GM23338 (cell line): ENCODE measurements around the gene RC3H2. TPM values are rescaled to one million over a fixed set of nuclear protein-coding genes. Genes with fewer than 3 reads are reported as not detected.

Source experiments
- ATAC-seq: fragments of 200-7000 bp; cut with Tn5 transposase; 3 replicates; pipeline ENCODE4 v1.9.1; 2020
- DNase-seq: peaks from one replicate; pipeline ENCODE4 v3.0.0-alpha.2; 2015; ENCODE audit warnings: low spot score
- H2AFZ ChIP-seq: fragments of 200-600 bp; sonication (generic); 2 replicates; pipeline ENCODE4 v1.8.0; 2016; ENCODE audit warnings: antibody characterized with exemption, mild to moderate bottlenecking, moderate library complexity
- H3F3A ChIP-seq: fragments of 200-600 bp; sonication (generic); replicated peaks from 2 replicates; pipeline ENCODE4 v1.8.0; 2017; ENCODE audit warnings: antibody characterized with exemption, mixed run types, low read depth
- H3K27ac ChIP-seq: fragments of 200-600 bp; sonication (generic); 2 replicates; pipeline ENCODE4 v1.6.1; 2016; ENCODE audit warnings: low read depth
- H3K27me3 ChIP-seq: fragments of 200-600 bp; sonication (generic); 2 replicates; pipeline ENCODE4 v1.8.0; 2016; ENCODE audit warnings: mild to moderate bottlenecking, mixed run types, moderate library complexity; ENCODE audit not compliant: insufficient read depth
- H3K36me3 ChIP-seq: fragments of 200-600 bp; sonication (generic); 2 replicates; pipeline ENCODE4 v1.8.0; 2016; ENCODE audit warnings: mild to moderate bottlenecking; ENCODE audit not compliant: insufficient read depth
- H3K4me1 ChIP-seq: fragments of 200-600 bp; sonication (generic); 2 replicates; pipeline ENCODE4 v1.8.0; 2016; ENCODE audit warnings: mild to moderate bottlenecking, moderate library complexity; ENCODE audit not compliant: insufficient read depth
- H3K4me2 ChIP-seq: fragments of 200-600 bp; sonication (generic); 2 replicates; pipeline ENCODE4 v1.7.1; 2017; ENCODE audit warnings: mixed run types
- H3K4me3 ChIP-seq: fragments of 200-600 bp; sonication (generic); 2 replicates; pipeline ENCODE4 v1.6.1; 2016; ENCODE audit warnings: mixed run types
- H3K79me2 ChIP-seq: fragments of 200-600 bp; sonication (generic); replicated peaks from 2 replicates; pipeline ENCODE4 v1.8.0; 2017; ENCODE audit warnings: mild to moderate bottlenecking; ENCODE audit not compliant: insufficient read depth
- H3K9me2 ChIP-seq: fragments of 200-600 bp; sonication (generic); 2 replicates; pipeline ENCODE4 v1.8.0; 2017; ENCODE audit not compliant: insufficient read depth
- H4K20me1 ChIP-seq: fragments of 200-600 bp; sonication (generic); replicated peaks from 2 replicates; pipeline ENCODE4 v1.8.0; 2017; ENCODE audit warnings: mild to moderate bottlenecking; ENCODE audit not compliant: insufficient read depth
- H3K27ac Mint-ChIP-seq: 2 replicates; pipeline ENCODE4 v1.8.0; 2020; ENCODE audit warnings: inconsistent platforms, mild to moderate bottlenecking, moderate library complexity, mixed read lengths
- H3K27me3 Mint-ChIP-seq: 3 replicates; pipeline ENCODE4 v1.8.0; 2022; ENCODE audit warnings: low read depth, mild to moderate bottlenecking, moderate library complexity, mixed read lengths, inconsistent platforms; ENCODE audit not compliant: insufficient read depth, poor library complexity
- H3K36me3 Mint-ChIP-seq: 3 replicates; pipeline ENCODE4 v1.8.0; 2021; ENCODE audit warnings: low read depth, mild to moderate bottlenecking, inconsistent platforms, moderate library complexity, mixed read lengths
- H3K4me1 Mint-ChIP-seq: 3 replicates; pipeline ENCODE4 v1.8.0; 2020; ENCODE audit warnings: mild to moderate bottlenecking, inconsistent platforms, mixed read lengths
- H3K4me3 Mint-ChIP-seq: 3 replicates; pipeline ENCODE4 v1.8.0; 2021; ENCODE audit warnings: moderate library complexity, mild to moderate bottlenecking, inconsistent platforms, mixed read lengths
- H3K9me3 Mint-ChIP-seq: 3 replicates; pipeline ENCODE4 v1.8.0; 2020; ENCODE audit warnings: moderate library complexity, mild to moderate bottlenecking, inconsistent platforms, mixed read lengths
- CREB1 ChIP-seq: fragments of 250-450 bp; sonication (Bioruptor Pico); IDR thresholded peaks from 2 replicates; pipeline ENCODE4 v1.5.0; 2020; ENCODE audit warnings: low read depth, mild to moderate bottlenecking, moderate library complexity
- CTCF ChIP-seq, 2 experiments: fragments of 200-600 bp in 1 of 2; sonication (generic) in 1 of 2; conservative IDR thresholded peaks; 2 replicates each; pipeline versions ENCODE4 v1.5.1 to v1.6.1; 2016 to 2017; ENCODE audit warnings: antibody characterized with exemption in 2 of 2, low read depth in 2 of 2, mild to moderate bottlenecking in 2 of 2, moderate library complexity in 1 of 2
- ETS1 ChIP-seq: IDR thresholded peaks from 2 replicates; pipeline ENCODE4 v1.6.1; 2016; ENCODE audit warnings: antibody characterized with exemption
- EZH2 ChIP-seq: fragments of 200-600 bp; sonication (generic); IDR thresholded peaks from one replicate; pipeline ENCODE4 v1.8.0; 2017; ENCODE audit warnings: antibody characterized with exemption, mild to moderate bottlenecking, low read depth; ENCODE audit not compliant: unreplicated experiment
- EZH2phosphoT487 ChIP-seq: fragments of 200-600 bp; sonication (generic); IDR thresholded peaks from one replicate; pipeline ENCODE4 v1.8.1; 2018; ENCODE audit warnings: antibody characterized with exemption; ENCODE audit not compliant: unreplicated experiment
- JUNB ChIP-seq: IDR thresholded peaks from one replicate; pipeline ENCODE4 v1.6.1; 2016; ENCODE audit warnings: antibody characterized with exemption; ENCODE audit not compliant: unreplicated experiment
- NANOG ChIP-seq: IDR thresholded peaks from 2 replicates; pipeline ENCODE4 v1.6.1; 2016; ENCODE audit warnings: antibody characterized with exemption, borderline replicate concordance
- REST ChIP-seq: IDR thresholded peaks from one replicate; pipeline ENCODE4 v1.6.1; 2018; ENCODE audit warnings: antibody characterized with exemption; ENCODE audit not compliant: unreplicated experiment
- ZNF114 ChIP-seq: fragments of 250-450 bp; sonication (Bioruptor Pico); IDR thresholded peaks from 2 replicates; pipeline ENCODE4 v1.5.0; 2020; ENCODE audit warnings: mild to moderate bottlenecking, moderate library complexity
- ZNF331 ChIP-seq: fragments of 250-450 bp; sonication (Bioruptor Pico); IDR thresholded peaks from 2 replicates; pipeline ENCODE4 v1.5.0; 2020; ENCODE audit warnings: low read depth, mild to moderate bottlenecking, moderate library complexity
- polyA plus RNA-seq: library from polyadenylated mRNA; unstranded; fragments of >200 nt; fragmentation: Nextera tagmentation; extraction: Ambion mirVana; gene quantifications from 2 replicates; pipeline ENCODE4 v1.2.1, GENCODE V29; 2016
- total RNA-seq: library from RNA; depleted of rRNA; stranded (reverse); fragments of >200 nt; shearing (Covaris generic); gene quantifications from 2 replicates; pipeline ENCODE4 v1.2.3, GENCODE V29; 2014
- TF ChIP-seq, protein P1 (sequence below): fragments of 250-450 bp; sonication (Bioruptor Pico); IDR thresholded peaks from 2 replicates; pipeline ENCODE4 v1.5.0; 2020; ENCODE audit warnings: mild to moderate bottlenecking, moderate library complexity

RC3H2 gene
- total and polyA plus RNA-seq, 2 experiments from 2014 or later = 24.9 to 37.5 TPM

DNA sequence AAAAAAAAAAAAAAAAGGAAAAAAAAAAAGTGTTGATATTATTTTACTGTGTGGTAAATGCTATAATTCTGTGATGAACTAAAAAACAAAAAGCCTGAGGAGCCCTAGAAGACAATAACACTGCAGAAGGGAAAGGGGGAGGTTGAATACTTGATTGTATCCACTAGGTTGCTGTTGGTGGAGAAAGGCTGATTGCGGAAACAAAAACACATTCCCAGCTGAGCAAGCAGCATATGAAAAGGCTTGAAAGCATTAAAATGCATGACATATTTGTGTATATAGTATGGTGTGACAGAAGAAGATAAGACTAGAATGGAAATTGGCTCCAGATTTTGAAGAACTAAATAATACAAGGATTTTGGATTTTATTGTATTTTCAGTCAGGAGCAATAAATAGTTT lies 44.5 kb upstream of the RC3H2 start (continued):
- TF ChIP-seq ETS1 = no peak
- no peak for TF ChIP-seq ZNF114 (CRISPR knock-in tag)

DNA sequence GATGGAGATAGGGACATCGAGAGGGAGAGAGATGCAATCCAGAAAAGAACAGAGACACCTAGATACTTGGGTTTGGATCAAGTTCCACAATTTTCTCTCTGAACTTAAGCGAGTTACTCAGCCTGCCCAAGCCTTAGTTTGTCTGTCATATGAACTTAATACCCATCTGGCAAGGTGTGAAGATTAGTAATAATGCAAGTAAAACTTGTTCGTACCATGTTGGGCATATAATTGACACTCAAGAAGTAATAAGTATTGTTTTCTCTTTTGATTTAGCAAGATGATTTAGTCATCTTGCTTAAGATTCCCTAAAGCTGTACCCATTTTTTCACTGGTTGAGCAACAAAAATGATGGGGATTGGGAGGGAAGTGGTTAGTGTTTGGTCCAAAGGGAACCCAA lies 43.2 kb upstream of the RC3H2 start:
- H3K27ac Mint-ChIP-seq = 0 out of 2 replicates have a peak overlapping the region, but pooled peaks have one; percentile 12
- no peaks in the 10 kb centered on the region for H3F3A ChIP-seq
- H3K79me2 ChIP-seq = peaks cover 99% of the 10 kb centered on the region
- H3K4me1 Mint-ChIP-seq = peaks cover 55% of the 10 kb centered on the region
- peaks cover 8% of the 10 kb centered on the region; the same call in 1 of the 2 replicates for H4K20me1 ChIP-seq
- no peaks in the 10 kb centered on the region for H3K9me3 Mint-ChIP-seq
- no peaks in the 10 kb centered on the region for H3K27me3 ChIP-seq
- H3K27me3 Mint-ChIP-seq = peaks cover 3% of the 10 kb centered on the region
- ATAC-seq (no peak), DNase-seq (no peak)
- no peak overlapping the region for H3K4me2 ChIP-seq
- H3K9me2 ChIP-seq = no peaks in the 10 kb centered on the region
- no peak overlapping the region for H3K4me3 ChIP-seq
- no peak overlapping the region for H3K4me3 Mint-ChIP-seq
- no peak overlapping the region for H2AFZ ChIP-seq
- H3K4me1 ChIP-seq = peaks cover 44% of the 10 kb centered on the region
- no peaks in the 10 kb centered on the region for H3K36me3 ChIP-seq
- H3K27ac ChIP-seq = peak overlapping the region; percentile 41; the same call in 1 of the 2 replicates
- H3K36me3 Mint-ChIP-seq = peaks cover 5% of the 10 kb centered on the region; the same call in 1 of the 3 replicates
- TF ChIP-seq REST (no peak), CREB1 (CRISPR knock-in tag) (no peak), JUNB (no peak), EZH2 (no peak), ZNF331 (no peak), CTCF (conservative IDR thresholded peaks at IDR 0.05; ENCODE audit: low read depth in 2 of 2) (no peak), NANOG (no peak), ZNF114 (CRISPR knock-in tag) (no peak), EZH2phosphoT487 (no peak), ETS1 (no peak)
- TF ChIP-seq, protein P1, sequence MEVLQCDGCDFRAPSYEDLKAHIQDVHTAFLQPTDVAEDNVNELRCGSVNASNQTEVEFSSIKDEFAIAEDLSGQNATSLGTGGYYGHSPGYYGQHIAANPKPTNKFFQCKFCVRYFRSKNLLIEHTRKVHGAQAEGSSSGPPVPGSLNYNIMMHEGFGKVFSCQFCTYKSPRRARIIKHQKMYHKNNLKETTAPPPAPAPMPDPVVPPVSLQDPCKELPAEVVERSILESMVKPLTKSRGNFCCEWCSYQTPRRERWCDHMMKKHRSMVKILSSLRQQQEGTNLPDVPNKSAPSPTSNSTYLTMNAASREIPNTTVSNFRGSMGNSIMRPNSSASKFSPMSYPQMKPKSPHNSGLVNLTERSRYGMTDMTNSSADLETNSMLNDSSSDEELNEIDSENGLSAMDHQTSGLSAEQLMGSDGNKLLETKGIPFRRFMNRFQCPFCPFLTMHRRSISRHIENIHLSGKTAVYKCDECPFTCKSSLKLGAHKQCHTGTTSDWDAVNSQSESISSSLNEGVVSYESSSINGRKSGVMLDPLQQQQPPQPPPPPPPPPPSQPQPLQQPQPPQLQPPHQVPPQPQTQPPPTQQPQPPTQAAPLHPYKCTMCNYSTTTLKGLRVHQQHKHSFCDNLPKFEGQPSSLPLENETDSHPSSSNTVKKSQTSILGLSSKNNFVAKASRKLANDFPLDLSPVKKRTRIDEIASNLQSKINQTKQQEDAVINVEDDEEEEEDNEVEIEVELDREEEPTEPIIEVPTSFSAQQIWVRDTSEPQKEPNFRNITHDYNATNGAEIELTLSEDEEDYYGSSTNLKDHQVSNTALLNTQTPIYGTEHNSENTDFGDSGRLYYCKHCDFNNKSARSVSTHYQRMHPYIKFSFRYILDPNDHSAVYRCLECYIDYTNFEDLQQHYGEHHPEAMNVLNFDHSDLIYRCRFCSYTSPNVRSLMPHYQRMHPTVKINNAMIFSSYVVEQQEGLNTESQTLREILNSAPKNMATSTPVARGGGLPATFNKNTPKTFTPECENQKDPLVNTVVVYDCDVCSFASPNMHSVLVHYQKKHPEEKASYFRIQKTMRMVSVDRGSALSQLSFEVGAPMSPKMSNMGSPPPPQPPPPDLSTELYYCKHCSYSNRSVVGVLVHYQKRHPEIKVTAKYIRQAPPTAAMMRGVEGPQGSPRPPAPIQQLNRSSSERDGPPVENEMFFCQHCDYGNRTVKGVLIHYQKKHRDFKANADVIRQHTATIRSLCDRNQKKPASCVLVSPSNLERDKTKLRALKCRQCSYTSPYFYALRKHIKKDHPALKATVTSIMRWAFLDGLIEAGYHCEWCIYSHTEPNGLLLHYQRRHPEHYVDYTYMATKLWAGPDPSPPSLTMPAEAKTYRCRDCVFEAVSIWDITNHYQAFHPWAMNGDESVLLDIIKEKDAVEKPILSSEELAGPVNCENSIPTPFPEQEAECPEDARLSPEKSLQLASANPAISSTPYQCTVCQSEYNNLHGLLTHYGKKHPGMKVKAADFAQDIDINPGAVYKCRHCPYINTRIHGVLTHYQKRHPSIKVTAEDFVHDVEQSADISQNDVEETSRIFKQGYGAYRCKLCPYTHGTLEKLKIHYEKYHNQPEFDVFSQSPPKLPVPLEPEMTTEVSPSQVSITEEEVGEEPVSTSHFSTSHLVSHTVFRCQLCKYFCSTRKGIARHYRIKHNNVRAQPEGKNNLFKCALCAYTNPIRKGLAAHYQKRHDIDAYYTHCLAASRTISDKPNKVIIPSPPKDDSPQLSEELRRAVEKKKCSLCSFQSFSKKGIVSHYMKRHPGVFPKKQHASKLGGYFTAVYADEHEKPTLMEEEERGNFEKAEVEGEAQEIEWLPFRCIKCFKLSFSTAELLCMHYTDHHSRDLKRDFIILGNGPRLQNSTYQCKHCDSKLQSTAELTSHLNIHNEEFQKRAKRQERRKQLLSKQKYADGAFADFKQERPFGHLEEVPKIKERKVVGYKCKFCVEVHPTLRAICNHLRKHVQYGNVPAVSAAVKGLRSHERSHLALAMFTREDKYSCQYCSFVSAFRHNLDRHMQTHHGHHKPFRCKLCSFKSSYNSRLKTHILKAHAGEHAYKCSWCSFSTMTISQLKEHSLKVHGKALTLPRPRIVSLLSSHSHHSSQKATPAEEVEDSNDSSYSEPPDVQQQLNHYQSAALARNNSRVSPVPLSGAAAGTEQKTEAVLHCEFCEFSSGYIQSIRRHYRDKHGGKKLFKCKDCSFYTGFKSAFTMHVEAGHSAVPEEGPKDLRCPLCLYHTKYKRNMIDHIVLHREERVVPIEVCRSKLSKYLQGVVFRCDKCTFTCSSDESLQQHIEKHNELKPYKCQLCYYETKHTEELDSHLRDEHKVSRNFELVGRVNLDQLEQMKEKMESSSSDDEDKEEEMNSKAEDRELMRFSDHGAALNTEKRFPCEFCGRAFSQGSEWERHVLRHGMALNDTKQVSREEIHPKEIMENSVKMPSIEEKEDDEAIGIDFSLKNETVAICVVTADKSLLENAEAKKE (CRISPR knock-in tag) = no peak
